Gastroesophageal sphincter (tissue), 3 donors: ENCODE results near the gene CD300LD.

Experiments
- POLR2AphosphoS5 ChIP-seq: sonication (generic); formaldehyde crosslinking; IDR thresholded peaks from one replicate; pipeline ENCODE4 v1.6.1; 2017; ENCODE audit warnings: antibody characterized with exemption
- TF ChIP-seq, protein P1 (sequence below), 4 experiments: fragments of 200-600 bp in 2 of 4; fragments of 450-650 bp in 2 of 4; sonication (generic) in 1 of 4; IDR thresholded peaks; one replicate each; pipeline ENCODE4 v1.5.1; 2017 to 2019; ENCODE audit warnings: antibody characterized with exemption in 4 of 4, mild to moderate bottlenecking in 2 of 4, moderate library complexity in 2 of 4

DNA sequence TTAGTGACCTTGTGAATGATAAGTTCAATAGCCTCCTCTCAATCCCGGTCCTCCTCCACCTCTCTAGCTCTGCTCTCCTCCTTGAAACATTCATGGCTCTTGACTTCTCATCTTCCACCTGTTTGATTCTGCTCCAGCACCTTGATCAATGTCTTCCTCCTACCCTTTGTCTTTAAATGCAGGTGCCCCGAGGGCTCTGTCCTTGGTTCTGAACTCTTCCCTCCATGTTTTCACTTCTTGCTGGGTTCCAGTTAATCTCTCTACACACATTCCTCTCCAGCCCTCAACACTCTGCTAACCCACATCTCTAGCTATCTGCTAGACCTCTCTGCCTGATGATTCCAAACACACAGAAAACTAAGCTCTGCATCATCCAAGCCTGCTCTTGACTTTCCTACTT lies 18.0 kb upstream of the CD300LD start:
- TF ChIP-seq, protein P1, sequence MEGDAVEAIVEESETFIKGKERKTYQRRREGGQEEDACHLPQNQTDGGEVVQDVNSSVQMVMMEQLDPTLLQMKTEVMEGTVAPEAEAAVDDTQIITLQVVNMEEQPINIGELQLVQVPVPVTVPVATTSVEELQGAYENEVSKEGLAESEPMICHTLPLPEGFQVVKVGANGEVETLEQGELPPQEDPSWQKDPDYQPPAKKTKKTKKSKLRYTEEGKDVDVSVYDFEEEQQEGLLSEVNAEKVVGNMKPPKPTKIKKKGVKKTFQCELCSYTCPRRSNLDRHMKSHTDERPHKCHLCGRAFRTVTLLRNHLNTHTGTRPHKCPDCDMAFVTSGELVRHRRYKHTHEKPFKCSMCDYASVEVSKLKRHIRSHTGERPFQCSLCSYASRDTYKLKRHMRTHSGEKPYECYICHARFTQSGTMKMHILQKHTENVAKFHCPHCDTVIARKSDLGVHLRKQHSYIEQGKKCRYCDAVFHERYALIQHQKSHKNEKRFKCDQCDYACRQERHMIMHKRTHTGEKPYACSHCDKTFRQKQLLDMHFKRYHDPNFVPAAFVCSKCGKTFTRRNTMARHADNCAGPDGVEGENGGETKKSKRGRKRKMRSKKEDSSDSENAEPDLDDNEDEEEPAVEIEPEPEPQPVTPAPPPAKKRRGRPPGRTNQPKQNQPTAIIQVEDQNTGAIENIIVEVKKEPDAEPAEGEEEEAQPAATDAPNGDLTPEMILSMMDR (IDR thresholded peaks at IDR 0.05): no peak
- no peak for TF ChIP-seq POLR2AphosphoS5
